ENCODE results near the gene EEF1G.
"Not testable (repeated sequence)": the region's sequence is repeated elsewhere in the genome, so short reads cannot be mapped to it uniquely, and the experiment has no call there.

EEF1G gene

DNA sequence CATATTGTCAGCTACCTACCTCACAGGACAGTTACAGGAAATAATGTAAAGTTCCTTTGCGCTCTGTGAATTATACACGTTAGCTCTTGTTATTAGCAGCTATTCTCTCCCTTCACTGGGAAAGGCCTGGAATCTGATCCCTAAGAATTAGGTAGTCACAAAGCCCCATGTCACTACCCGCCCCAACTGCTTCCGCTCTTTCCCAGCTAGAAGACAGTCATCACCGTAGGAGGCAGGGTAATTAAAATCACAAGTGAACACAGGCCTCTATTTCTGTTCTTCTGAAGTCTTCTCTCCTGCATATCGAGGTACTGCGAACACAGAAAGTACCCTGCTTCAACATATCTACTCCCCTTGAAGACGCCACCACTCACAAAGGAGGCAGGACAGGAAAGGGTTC lies 14.5 kb downstream of the EEF1G start:
- Histone ChIP-seq H3K9ac (ENCODE audit: low read depth, low read length) (no peak overlapping the region), H3K4me1 (ENCODE audit: insufficient read depth, low read length) (peaks cover 45% of the 10 kb centered on the region), H3K9me3 (ENCODE audit: control insufficient read depth, insufficient read depth, low read length) (no peaks in the 10 kb centered on the region), H3K36me3 (ENCODE audit: insufficient read depth, low read length) (peaks cover 21% of the 10 kb centered on the region)

DNA sequence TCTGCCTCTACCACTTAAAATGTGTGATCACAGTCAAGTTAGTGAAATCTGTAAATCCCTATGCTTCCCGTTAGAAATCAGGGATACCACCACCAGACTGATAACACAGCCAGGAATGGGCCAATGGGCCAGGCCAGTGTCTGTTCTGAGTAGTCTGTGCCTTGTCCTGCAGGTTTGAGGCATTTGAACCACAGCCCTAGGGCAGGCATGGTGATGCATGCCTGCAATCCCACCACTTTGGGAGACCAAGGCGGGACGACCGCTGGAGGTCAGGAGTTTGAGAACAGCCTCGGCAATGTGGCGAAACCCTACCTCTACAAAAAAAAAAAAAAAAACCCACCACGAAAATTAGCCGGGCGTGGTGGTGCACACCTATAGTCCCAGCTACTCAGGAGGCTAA lies 15.0 kb downstream of the EEF1G start:
- Histone ChIP-seq H3K4me1 (ENCODE audit: insufficient read depth, low read length) (peaks cover 51% of the 10 kb centered on the region), H3K9me3 (ENCODE audit: control insufficient read depth, insufficient read depth, low read length) (no peaks in the 10 kb centered on the region), H3K9ac (ENCODE audit: low read depth, low read length) (no peak overlapping the region), H3K36me3 (ENCODE audit: insufficient read depth, low read length) (peaks cover 21% of the 10 kb centered on the region)

DNA sequence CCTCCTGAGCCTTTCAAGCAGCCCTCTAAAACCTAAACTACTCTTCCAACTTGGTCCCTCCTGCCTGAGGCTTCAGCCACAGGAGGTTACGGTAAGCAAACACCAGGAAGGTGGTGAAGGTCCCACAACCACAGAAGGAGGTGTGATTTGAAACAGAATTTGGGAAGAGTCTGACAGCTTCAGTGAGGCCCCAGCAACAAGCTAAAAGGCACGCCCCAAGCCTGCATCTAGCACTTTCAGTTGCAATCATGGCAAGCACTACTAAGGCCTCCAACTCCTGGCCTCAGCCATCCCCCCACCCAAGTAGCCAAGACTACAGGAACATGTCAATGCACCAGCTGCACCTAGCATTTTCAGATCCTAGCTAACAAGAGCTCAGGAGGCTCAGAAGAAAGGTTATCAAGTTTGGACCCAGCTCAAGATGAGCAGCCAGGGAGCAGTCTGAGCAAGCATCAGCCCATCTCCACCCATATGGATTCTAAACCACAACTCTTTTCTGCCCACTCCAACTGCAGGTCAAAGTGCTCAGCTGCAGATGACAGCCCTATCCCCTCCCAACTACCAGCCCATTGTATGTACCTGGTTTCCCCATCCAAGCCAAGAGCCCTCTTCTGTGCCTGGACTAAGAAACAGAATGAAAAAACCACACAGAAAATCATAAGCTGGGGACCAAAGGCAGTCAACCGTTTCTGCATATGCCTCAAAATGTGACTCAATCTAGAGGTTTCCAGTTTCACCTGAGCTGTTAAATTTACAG lies 16.6 kb downstream of the EEF1G start:
- H3K4me1 ChIP-seq (ENCODE audit: insufficient read depth, low read length): peaks cover 62% of the 10 kb centered on the region

DNA sequence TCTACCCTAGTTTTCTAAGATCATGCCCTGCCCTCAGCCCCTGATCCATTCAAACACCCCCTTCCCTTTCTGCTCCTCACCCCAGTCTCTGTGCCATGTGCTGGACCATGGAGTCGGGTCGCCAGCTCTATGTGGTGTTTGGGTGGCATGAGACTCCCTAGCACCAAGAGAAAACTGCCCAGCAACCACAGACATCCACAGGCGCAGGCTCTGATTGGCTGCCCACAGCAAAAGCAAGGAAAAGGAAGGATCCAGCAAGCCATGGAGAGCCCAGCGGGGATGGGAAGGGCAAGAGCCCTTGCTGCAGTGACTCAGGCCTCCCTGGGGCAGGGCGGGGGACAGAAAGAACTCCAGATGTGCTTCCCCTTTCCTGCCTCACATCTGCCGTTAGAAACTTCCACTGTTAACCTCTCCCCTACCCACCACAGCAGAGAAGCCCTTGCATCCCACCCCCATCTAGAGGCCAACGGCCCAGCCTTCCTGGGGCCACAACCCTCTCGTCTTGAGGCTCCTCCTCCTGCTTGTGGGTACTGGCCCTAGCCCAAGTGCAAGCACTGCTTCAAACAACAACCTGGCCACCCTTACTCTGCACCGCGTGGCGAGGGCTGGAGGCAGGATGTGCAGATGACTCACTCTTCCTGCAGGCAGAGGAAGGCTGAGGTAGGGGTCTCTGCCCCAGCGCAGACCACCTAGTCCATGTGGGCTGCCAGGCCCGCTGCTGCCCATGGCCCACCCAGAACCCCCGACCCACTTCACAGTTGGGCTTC lies 17.4 kb downstream of the EEF1G start:
- Histone ChIP-seq H3K9ac (ENCODE audit: low read depth, low read length) (no peak overlapping the region), H3K36me3 (ENCODE audit: insufficient read depth, low read length) (peaks cover 21% of the 10 kb centered on the region), H3K9me3 (ENCODE audit: control insufficient read depth, insufficient read depth, low read length) (no peaks in the 10 kb centered on the region), H3K4me1 (ENCODE audit: insufficient read depth, low read length) (peaks cover 65% of the 10 kb centered on the region)

More for the DNA sequence above, 16.6 kb downstream of the EEF1G start:
- peaks cover 21% of the 10 kb centered on the region for H3K36me3 ChIP-seq (ENCODE audit: insufficient read depth, low read length)
- H3K9me3 ChIP-seq (ENCODE audit: control insufficient read depth, insufficient read depth, low read length): no peaks in the 10 kb centered on the region
- no peak overlapping the region for H3K9ac ChIP-seq (ENCODE audit: low read depth, low read length)

DNA sequence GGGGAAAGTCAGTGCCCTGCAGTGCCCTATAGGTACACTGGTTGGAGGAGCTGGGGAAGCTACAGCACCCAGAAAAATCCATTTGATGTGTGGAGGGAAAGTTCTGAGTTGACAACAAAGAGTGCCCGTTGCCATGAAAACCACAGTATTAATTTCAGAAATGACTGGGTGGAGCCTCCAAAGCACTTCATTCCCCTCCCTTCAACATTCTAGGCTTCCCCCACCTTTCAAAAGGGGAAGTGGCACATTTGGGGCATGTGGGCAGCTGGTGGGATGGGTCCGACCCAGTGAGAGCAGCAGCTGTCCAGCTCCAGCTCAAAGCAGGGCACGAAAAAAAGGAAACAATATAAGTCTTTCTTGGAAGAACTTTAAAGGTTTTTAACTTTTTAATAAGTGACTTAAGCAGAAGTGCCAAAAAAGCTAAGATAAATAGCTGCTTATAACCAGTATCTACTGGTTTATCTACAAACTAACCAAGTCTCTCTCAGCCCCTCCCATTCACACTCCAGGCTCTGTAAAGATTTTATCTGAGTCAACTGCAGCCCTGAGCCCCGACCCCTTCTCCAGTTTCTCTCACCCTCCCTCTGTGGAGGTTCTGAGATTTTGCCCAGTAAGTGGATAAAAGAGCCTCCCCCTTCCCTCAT lies 18.1 kb downstream of the EEF1G start:
- peaks cover 58% of the 10 kb centered on the region for H3K4me1 ChIP-seq (ENCODE audit: insufficient read depth, low read length)
- no peak overlapping the region for H3K9ac ChIP-seq (ENCODE audit: low read depth, low read length)
- H3K36me3 ChIP-seq (ENCODE audit: insufficient read depth, low read length): peaks cover 21% of the 10 kb centered on the region
- H3K9me3 ChIP-seq (ENCODE audit: control insufficient read depth, insufficient read depth, low read length): no peaks in the 10 kb centered on the region

DNA sequence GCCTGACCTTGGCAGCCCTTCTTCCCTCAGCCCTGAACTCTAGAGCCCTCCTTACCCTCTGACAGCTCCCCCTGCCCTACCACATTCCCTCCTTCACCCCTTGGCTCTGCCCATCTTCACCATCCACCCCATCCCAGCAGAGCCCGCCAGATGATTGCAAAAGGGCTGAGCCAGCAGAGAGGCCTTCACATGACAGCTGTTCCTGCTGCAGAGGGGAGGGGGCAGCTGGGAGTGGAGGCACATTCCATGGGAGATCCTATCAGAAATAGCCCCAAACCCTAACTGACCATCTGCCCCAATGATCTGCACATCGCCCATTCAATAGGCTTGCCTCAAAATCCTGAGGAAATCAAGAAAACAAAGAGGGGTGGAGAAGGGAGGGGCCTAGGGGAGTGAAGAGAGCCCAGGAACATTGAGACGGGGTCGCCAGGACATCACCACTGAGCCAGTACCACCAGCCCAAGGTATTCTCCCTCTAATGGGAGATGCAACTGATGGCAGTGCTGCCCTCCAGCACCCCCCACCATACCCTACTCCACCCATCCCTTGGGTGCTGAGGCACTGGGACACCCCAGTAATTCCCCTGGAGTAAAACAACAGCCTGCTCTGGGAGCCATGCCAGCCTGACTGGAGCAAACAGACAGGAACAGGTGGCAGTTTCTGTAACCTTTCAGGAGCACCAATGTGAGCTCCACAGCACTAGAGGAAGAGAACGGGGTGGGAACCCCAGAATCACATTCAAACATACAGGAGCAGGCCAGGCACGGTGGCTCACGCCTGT lies 19.1 kb downstream of the EEF1G start:
- peaks cover 50% of the 10 kb centered on the region for H3K4me1 ChIP-seq (ENCODE audit: insufficient read depth, low read length)
- H3K9ac ChIP-seq (ENCODE audit: low read depth, low read length): no peak overlapping the region
- H3K36me3 ChIP-seq (ENCODE audit: insufficient read depth, low read length): peaks cover 13% of the 10 kb centered on the region
- no peaks in the 10 kb centered on the region for H3K9me3 ChIP-seq (ENCODE audit: control insufficient read depth, insufficient read depth, low read length)

DNA sequence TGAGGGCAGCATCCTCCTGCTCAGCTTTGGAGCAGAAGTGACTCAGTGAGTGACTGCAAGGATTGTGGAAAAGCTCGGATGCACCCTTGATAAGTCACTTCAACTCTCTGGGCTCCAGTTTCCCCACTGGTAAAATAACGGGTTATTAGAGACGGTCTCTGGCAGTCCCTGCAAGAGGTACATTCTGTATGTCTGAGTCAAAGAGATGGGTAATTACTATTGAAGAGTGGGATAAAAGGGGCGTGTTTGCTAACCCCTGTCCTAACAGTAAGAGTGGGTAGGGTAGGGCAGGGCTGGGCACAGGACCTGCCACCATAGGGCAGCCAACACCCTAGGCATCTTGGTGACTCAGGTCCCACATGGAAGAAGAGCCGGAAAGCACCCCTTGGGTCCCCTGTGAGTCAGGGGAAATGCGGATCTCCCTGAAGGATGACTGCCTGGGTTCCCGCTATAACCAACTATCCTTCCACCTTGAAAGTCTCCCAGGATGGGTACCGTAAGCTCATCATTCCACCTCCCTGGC lies 19.8 kb downstream of the EEF1G start:
- peaks cover 6% of the 10 kb centered on the region; the same call in 1 of the 2 replicates for H3K36me3 ChIP-seq (ENCODE audit: insufficient read depth, low read length)
- peaks cover 45% of the 10 kb centered on the region for H3K4me1 ChIP-seq (ENCODE audit: insufficient read depth, low read length)
- peak overlapping the region; percentile 33; the same call in 1 of the 2 replicates for H3K9ac ChIP-seq (ENCODE audit: low read depth, low read length)
- no peaks in the 10 kb centered on the region for H3K9me3 ChIP-seq (ENCODE audit: control insufficient read depth, insufficient read depth, low read length)

DNA sequence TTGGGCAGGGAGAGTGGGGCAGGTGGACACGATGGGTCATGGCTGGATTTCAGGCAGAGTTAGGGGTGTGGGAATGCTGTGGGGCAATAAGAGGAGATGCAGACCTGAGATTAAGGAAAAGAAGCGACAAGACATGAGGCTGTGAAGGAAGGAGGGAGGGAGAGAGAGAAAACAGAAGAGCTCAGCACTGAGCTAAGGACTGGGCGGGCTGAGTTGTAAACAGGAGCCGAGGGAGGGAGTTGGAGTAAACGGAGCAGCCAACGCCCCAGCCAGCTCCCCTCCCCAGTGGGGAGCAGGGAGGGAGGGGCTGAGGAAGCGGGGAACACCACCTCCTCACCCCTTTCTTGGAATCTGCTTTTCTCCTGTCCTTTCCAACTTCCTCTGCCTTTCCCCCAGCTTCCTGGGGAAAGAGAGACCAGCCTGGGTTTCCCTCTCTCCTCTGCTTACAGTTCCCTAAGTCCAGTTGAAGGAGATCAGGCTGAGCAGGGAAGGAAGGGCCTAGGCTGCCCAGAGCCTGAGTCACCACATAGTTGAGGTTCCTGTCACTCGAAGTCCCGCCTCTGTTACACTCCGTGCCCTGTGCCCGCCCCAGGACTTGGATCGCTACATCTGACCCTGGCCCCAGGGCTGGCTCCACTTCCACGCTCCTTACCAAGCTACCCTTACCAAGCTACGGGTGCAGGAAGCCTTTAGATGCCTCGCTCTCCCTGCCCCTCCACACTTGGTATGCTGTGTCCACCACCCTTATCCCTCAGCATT lies 20.4 kb downstream of the EEF1G start:
- Histone ChIP-seq H3K9ac (ENCODE audit: low read depth, low read length) (peak overlapping the region; percentile 33), H3K36me3 (ENCODE audit: insufficient read depth, low read length) (peaks cover 2% of the 10 kb centered on the region; the same call in 1 of the 2 replicates), H3K9me3 (ENCODE audit: control insufficient read depth, insufficient read depth, low read length) (no peaks in the 10 kb centered on the region), H3K4me1 (ENCODE audit: insufficient read depth, low read length) (peaks cover 45% of the 10 kb centered on the region)

DNA sequence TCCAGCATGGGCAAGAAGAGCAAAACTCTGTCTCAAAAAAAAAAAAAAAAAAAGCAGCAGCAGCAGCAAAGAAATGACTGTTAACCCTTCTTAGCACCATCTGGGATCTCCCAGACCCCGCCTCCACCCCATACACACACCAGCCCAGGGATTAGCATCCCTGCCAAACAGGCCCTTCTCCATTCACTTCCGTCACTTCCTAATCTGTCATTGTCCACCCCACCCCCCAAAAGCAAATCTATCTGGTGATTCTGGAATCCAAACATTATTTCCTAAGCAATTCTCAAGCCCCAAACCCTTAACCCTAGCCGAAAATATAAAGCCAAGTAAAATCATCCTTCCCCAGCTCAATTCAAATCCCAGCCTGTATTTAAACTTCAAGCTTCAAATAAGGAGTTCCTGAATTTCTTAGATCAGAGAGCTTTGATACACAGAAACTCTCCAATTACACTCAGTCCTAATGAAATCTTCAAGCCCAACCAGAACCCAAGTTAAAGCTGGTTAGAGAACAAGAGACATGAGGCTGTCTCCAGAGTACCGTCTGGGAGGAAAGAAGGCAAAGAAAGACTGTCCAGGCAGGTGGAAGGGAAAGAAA lies 21.1 kb downstream of the EEF1G start:
- Histone ChIP-seq H3K9ac (ENCODE audit: low read depth, low read length) (peak overlapping the region; percentile 33; the same call in 1 of the 2 replicates), H3K4me1 (ENCODE audit: insufficient read depth, low read length) (peaks cover 49% of the 10 kb centered on the region)

DNA sequence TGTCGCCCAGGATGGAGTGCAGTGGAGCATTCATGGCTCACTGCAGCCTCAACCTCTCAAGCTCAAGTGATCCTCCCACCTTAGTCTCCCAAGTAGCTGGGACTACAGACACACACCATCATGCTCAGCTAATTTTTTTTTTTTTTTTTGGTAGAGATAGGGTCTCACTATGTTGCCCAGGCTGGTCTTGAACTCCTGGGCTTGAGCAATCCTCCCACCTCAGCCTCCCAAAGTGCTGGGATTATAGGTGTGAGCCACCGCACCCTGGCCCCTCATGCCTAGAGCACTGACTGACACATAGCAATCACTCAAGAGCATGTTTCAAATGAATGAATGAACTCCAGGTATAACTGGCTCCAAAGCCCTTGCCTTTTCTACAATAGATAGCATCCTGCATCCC lies 23.2 kb downstream of the EEF1G start:
- not testable (repeated sequence) for H3K9ac ChIP-seq (ENCODE audit: low read depth, low read length); H3K9me3 ChIP-seq (ENCODE audit: control insufficient read depth, insufficient read depth, low read length); H3K36me3 ChIP-seq (ENCODE audit: insufficient read depth, low read length)
- peaks cover 38% of the 10 kb centered on the region for H3K4me1 ChIP-seq (ENCODE audit: insufficient read depth, low read length)

More for the DNA sequence above, 21.1 kb downstream of the EEF1G start:
- Histone ChIP-seq H3K9me3 (ENCODE audit: control insufficient read depth, insufficient read depth, low read length) (no peaks in the 10 kb centered on the region), H3K36me3 (ENCODE audit: insufficient read depth, low read length) (no peaks in the 10 kb centered on the region)

DNA sequence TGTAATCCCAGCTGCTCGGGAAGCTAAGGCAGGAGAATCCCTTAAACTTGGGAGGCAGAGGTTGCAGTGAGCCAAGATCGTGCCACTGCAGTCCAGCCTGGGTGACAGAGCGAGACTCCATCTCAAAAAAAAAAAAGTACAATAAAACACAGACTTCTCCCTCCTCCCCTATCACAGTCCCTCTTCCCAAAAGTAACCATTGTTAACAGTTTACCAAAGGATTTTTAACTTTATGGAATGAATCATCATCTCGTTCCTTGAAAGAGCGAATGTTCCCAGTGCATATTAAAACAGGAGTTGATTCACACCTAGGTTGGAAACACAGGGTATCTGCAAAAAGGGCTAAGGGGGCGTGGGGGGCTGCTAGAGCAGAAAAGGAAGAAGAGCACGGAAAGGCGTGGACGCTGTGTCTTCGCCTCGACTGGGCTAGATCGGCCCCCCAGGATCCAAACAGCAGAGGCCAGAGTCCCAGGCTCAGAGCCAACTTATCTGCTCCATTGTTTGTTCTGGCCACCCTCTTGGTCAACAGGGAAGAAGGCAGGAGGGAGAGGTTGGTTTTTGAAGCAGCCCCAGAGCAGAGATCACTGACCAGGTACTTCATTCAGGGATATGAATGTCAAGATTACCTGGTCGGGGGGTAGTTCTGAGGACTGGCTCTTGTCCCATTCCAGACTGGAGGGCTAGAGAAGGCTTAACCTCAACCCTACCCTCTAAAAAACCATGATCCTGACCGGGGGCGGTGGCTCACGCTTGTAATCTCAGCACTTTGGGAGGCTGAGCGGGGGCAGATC lies 25.0 kb downstream of the EEF1G start:
- no peaks in the 10 kb centered on the region for H3K9me3 ChIP-seq (ENCODE audit: control insufficient read depth, insufficient read depth, low read length)
- H3K4me1 ChIP-seq (ENCODE audit: insufficient read depth, low read length): peaks cover 25% of the 10 kb centered on the region
- H3K9ac ChIP-seq (ENCODE audit: low read depth, low read length): no peak overlapping the region
- no peaks in the 10 kb centered on the region for H3K36me3 ChIP-seq (ENCODE audit: insufficient read depth, low read length)

DNA sequence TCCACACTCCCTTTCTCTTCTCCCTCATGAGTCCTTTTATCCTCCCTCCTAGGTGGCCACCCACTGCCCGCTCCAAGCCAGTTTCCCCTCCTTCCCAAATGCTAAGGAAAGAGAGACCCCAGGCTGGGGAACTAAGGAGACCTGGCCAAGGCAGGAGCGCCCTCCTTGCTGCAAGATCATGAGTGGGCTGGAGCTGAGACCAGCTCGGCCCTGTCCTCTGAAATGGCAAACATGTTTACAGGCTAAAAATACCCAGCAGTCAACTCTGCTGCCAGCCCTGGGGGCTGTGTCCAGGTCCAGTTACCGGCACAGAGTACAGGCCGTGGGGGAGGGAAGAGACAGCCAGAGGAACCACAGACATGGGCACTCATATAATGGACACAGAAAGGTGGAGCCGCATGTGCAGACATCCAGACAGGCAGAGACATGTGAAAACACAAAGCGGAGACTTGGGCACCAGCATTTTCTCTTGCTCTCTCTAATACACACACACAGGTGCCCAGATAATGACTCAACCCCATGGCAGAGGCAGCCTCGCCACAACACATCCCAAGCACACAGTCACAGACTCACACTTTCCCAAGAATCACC lies 25.9 kb downstream of the EEF1G start:
- Histone ChIP-seq H3K4me1 (ENCODE audit: insufficient read depth, low read length) (peaks cover 23% of the 10 kb centered on the region), H3K9me3 (ENCODE audit: control insufficient read depth, insufficient read depth, low read length) (no peaks in the 10 kb centered on the region), H3K36me3 (ENCODE audit: insufficient read depth, low read length) (no peaks in the 10 kb centered on the region), H3K9ac (ENCODE audit: low read depth, low read length) (peak overlapping the region; percentile 74; the same call in 1 of the 2 replicates)

Data from ES-I3 (cell line).